Activated T-cell treated with anti-CD3 and anti-CD28 coated beads for 1 hour (primary cell): ENCODE measurements around the gene PCP4.

ENCODE experiments used
- DNase-seq: peaks from one replicate; pipeline ENCODE4 v3.0.0-alpha.2; 2020; ENCODE audit warnings: low read depth

Gene PCP4

DNA sequence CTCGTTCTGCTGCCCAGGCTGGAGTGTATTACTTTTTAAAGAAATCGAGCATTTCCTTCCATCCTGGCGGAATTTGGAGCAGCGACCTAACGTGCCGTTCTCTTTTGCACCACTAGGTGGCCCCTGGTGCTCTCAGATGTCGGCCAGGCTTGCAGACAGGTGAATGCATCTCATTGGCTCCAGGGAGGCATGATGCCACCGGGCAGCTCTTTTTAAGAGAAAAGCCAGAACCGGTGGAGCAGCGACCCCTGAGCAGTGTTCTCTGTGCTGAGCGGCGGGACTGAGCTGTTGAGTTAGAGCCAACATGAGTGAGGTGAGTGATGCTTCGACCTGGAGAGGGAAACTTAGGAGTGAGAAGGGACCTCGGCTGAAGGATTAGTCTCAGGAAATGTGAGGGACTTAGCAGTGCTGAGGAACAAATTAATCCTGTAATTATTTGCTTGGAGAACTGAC, at the start of gene PCP4:
TSS of gene PCP4 (plus strand) at position 241 of the 453 bp plus-strand sequence. CDS start at position 305, 64 bp downstream.
- DNase-seq = no peak

DNA sequence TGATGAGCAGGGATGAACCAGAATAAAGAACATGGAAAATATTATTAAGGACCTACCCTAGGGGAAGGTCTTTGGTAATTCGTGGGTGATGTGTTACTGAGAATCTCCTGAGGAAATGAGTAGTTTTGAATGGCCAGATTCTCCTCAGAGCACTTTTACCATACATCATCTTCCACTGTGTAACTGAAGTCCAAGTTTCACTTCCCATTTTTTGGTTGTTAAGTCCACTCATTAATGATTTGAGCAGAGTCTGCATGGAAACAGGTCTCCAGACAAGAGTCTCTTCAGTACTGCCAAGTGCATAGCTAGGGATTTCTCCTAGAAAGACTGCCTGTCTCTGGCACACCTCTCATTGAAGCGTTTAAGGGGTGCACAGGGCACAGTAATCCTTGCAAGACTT, 48.7 kb upstream of the PCP4 start:
- no peak for DNase-seq

DNA sequence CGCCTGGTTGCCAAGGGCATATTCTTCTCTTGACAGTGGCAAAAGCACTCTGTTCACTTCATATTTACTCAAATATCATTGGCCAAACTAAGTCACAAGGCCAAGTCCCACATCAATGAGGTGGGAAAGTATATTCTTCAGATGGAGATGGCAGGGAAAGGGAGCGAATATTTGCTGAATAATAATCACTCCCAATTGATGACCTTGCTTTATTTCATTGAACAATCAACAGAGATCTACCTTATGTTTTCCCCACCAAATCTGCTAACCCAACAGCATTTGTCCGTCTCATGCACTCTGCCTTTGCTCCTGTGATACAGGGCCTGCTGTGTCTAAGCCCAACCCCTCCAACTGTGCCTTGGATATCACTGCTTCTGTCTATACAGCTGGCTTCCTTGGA, 45.2 kb upstream of the PCP4 start:
- no peak for DNase-seq

DNA sequence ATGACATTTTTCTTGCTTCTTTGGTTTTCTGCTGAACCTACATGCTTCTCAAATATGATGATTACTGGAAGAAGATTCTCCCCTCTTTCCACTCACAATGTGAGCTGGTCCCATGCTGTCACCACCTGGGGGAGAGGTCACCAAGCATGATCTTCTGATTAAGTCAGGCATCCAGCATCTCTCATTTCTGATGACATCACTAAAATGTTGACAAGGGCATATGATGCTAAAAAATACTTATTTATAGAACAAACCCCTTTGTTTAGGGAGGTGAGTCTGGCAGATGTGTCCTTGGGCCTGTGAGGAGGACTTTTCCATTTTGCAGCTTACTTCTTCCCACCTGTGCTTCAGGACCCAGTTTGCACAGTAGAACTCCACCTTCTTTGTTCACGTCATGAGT, 42.0 kb upstream of the PCP4 start:
- DNase-seq = no peak

DNA sequence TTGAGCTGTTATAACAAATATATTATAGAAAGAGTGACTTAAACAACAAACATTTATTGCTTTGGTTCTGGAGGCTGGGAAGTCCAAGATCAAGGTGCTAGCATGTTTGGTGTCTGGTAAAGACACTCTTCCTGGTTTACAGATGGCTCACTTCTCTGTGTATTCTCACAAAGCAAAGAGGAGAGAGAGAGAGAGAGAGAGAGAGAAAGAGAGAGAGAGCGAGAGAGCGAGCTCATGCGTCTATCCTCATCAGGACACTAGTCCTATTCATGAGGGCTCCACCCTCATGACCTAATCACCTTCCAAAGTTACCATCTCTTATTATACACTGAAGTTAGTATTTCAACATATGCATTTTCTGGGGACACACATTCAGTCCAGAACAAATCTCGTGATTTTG, 32.7 kb upstream of the PCP4 start:
- DNase-seq = no peak

DNA sequence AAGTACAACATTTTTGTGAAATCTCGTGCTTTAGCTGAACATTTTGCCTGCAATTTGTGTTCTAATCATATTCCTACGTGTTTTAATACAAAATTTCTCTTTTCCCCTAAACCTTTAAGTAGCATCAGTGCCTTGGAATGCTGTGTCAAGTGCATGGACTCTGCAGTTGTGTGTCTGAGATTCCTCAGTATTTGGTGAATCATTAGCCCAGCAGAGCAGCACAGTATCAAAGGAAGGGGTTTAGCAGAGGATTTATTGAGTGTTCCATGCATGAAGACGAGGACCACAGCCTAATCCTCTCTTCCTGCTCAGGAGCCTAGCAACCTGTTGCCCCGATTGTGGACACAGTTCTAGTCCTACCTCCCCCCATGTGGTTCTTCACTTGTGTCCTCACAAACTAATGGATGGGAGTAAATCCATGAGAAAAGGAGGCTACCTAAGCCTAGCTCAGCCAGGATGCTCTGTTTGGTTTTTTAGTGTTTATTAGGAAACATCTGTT, 29.3 kb upstream of the PCP4 start:
- no peak for DNase-seq

DNA sequence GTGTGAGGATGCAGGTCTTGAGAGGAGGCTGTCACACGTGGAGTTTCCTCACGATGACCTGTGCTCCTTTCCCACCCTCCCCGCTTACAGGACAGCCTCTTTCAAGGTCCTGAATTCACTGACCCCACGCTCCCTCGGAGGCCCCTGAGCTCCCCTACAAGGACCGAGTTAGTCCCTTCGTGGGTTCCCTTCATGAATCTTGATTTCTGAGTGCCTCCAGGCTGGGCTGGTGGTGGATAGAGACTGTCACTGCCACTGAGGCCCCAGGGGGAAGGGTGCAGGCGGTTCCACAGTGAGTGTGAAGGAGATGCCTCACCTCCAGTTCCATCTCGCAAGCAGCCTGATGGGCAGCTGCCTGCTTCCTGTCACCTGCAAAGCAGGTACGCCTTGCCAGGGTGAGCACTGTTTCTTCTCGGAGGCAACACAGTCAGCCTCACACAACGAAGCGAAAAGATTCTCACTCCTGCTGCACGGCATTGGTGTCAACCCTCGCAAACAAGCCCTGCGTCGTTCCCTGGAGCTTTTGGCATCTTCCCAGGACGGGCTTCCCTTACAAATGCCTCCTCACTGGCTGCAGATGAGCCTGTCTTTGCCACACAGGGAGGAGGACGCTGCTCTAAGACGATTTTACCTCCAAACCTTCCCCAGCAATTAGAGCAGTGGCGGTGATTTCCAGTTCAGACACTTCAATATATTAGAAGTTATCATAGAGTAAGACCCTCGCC, 26.7 kb upstream of the PCP4 start:
- DNase-seq = no peak

DNA sequence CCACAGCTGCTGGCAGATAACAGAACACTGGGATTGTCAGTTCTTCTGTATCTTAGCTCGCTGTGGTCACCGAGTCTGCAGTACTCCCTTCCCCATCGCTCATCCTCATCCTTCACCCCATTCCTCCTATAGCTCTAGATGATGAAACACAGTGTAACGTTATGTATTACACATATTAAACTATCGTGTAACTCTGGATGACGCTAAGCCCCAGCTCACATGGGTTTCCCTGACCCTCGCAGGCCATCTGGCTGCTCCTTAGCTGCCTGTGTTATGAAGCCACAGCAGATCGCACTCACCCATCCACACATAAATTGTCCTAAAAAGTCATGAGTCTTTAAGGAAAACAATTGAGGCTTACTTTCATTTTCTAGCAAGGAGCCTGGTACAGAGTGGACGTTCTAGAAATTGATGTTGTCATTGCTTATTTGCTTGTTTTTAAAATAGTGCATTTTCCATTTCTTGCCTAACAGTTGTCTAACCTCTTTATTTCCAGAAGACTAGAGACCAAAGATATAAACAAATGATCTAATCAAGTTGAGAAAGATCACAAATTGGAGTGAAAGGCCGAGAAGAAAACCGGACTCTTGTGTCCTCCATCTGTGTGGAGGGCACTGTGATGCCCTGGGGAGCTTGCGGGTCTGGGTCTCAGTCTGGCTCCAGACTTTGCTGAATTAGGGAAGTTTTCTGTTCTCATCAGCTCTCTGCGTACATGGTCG, 24.3 kb upstream of the PCP4 start:
- no peak for DNase-seq

DNA sequence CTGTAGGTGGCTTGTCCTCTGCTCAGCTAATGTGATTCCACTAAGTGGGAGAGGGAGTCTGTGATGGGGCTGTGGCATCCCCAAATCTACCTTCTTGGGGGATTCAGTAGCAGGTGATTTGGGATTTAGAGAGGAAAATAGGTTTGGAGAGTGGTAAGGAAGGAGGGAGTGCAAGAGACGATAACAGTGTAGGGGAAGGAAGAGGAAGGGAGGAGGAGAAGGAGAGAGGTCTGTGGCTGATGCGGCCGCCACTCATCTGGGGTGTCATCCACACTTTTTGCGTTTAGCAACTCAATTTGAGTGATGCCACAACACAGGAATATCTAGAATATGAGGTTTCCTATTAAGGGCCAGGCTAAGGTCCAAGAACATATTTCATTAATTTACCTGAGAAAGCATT, 23.8 kb upstream of the PCP4 start:
- no peak for DNase-seq

DNA sequence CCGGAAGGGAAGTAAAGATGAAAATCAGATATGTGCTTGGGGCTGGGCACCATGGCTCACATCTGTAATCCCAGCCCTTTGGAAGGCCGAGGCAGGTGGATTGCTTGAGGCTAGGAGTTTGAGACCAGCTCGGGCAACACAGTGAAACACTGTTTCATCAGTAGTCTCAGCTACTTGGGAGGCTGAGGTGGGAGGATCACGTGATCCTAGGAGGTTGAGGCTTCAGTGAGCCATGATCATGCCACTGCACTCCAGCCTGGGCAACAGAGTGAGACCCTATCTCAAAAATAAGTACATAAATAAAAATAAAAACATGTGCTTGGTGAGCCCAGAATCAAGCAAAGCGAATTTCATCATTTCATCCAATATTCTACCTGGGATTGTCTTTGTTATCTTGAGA, 23.3 kb upstream of the PCP4 start:
- DNase-seq = no peak

DNA sequence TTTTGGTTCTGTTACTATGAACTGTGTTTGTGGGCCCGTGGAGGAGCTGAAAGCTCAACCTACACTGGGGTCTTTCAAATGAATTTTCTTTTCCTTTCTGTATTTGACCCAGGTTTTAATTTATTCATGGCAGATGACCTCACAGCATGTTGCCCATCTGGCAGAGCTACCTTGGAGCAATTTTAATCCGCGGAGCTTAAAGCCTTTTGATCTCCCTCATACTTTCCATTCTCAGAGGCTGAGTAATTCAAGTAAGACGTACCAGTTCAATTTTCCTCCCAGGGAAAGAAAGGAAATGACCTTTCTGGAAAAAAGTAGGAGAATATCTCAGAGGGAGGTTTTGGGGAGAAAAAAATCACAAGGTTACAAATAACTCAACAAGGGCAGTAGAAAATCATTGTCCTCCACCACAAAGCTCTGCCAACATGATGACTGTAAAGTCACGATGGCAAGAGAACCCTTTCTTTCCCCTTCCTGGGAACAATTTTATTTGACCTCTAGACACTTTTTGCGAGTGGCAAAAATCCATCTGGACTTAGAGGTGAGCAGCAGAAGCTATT, 21.6 kb upstream of the PCP4 start:
- no peak for DNase-seq

DNA sequence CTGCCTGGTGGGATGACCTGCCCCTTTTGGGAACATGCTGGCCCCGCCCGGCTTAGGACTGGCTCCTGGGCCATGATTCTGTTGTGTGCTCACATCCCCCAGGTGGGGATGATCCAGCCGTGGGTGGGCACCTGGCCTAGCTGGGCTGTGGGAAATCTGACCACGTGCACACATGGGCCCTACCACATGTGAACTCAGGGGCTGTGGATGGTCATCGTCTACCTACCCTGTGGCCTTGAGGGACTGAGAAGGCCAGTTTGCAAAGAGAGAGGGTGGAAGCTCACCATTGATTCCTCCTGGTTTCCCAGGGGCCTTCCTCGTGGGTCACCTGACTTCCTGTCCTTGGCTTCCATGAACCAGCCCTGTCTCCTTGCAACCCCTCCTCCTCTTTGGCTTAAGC, 19.4 kb upstream of the PCP4 start:
- DNase-seq = no peak

DNA sequence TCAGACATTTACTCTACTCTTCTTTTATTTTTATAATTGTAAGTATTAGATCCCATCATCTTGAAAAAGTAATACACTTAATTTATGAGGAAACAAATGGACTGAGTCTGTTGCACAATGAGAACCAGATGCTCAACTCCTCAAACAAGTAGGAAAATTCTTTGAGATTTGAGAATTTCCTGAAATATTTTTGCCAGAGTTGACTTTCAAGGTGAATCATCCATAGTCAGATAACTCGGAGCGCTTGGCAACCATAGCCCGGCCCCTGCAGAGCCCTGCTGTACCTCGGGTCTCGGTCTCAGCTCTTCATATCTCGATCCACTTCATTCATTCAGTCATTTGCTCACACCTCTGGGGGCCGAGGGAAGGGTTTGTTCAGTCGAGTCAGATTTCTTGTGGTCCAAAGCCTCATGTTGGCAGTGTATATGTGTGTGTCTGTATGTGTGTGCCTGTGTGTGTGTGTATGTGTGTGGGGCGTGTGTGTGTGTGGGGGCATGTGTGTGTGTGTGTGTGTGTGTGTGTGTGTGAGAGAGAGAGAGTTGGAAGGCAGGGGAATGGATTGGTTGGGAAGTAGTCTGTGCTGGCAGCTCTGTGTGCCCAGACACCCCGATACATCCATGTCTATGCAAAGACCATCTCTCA, 18.1 kb upstream of the PCP4 start:
- DNase-seq = no peak

DNA sequence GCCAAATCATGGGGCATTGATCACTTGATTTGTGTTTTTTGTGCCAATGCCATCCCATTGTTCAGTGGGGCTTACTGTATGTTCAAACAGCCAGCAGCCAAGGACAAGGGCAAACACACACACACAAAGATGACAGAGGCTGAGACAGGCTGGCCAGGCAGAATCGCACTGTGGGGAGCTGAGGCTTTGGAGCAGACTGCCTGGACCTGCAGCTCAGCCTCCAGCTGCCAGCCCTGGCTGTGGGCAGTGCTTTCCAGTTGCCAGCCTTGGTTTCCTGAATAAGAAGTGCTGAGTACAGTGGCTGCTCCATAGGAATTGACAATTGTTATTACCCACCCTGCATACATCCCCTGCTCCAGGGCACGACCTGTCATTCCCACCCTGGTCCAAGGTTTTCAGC, 16.9 kb upstream of the PCP4 start:
- DNase-seq = no peak

DNA sequence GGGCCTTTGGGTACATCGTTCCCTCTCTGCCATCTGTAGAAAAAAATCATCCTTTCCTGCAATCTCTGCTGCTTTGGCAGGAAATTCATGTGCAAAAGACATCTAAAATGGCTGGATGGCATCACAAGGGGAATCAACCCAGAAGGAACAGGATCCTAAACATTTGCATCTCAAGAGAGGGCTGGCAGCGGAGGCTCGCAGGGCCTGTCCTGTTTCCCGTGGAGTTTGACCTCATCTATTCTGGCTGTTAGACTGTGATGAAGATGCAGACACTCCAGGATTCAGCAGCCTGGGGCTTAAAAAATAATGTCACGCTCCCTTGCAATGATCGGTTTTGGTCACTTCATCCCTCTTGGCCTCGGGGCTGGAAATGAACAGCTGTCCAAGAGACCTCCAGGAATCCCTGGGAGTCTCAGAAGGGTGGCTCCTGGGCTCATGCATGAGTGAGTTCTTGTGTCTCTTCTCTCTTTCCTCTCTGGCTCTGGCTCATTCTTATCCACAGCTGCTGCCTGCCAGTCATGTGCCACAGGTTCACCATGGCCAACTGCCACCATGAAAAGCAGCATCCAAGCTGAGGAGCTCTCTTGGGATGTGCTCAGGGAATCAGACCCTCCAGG, 16.1 kb upstream of the PCP4 start:
- DNase-seq = no peak

DNA sequence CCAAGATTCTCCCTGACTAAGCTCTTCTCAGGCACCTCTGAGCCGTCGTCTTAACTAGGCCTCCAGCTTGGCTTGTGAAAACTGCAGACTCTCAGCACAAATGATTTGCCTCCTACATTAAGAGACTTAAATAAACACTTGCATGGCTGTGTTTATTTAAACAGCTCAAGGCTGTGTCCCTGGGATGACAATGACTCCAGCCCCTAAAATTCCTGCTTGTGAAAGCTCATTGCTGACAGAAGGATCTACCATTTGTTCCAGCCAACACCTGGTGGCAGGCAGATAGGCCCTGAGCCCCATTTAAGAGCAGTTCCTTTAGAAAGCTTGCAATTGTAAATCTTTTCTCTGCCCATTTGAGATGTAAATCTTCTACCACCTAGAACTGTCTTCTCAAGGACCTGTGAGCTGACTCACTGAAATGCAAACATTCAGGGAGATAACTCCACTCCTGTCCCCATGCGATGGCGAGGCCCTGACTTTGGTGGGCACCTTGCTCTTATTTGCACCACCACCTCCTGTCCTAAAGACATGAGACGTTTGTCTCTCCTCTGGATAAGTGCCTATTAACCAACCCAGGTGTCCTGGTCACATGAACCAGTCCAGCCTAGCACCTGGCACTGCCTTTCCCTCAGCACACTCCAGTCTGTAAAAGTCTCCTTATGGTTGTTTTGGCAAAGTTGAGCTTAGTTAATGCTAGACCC, 15.1 kb upstream of the PCP4 start:
- no peak for DNase-seq

DNA sequence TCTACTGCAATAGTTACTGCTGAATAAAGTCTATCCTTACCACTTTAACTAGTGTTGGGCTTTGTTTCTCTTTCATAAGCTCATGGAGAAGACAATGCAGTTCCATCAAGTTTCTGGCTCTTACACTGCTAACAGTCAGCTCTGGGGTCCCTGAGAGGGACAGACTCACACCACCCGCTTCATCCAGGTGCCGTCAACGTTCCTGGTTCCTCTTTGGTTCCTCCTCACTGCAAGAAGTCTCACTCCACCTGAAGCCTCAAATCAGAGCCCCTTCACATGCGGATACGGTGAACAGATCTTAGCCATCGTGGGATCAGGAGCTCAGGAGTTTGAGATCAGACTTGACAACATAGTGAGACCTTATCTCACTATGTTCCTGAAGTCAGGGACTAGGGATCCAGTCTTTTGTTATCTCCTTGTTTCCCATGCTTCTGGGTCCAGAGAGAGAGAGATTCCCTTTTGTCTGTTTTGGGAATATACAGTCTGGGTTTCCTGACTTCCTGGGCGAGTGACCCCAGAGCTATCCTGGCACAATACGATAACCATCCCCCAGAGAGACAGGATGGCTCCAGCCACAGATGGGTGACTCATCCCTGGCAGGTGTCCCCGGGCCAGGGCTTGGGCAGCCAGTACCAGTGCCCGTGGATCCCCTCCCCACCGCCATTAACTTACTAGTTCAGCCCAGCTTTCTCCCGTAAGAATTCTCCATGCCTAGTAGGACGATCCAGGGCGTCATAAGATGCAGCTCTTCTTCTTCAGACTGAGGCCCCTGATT, 14.3 kb upstream of the PCP4 start:
- no peak for DNase-seq

DNA sequence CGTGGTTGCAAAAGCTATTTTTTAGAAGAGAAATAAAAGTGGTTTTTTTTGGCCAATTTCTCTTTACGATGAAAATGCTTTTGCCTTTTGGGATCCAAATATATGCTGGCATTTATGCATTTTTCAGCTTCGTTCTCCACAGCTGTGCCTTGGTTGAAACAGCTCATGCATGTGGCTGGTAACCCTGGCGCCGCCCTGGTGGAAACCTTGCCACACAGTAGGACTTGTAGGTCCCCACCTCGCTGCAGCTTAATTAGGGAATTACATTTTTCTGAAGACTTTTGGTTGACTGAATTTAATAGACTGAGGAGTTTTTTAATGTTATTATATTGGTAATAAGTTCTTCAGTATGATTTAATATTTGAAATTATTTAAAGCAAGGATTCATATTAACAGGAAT, 12.7 kb upstream of the PCP4 start:
- no peak for DNase-seq

DNA sequence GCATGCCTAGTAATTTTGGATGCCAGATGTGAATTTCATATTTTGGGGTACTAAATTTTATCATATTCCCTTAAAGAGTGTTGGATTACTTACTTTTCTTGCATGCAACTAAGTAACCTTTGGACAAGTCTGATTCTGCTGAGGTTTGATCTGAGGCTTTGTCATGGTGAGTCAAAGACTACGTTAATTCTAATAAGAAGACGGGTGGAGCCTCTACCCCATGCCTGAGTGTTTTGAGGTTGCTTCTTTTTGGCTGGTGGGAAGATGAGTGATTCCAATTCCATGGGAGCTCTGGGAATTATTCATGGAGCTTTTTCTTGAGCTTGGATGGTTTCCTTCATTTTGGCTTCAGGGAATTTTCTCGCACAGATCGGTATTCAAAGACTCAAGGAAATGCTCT, 11.6 kb upstream of the PCP4 start:
- DNase-seq = no peak

DNA sequence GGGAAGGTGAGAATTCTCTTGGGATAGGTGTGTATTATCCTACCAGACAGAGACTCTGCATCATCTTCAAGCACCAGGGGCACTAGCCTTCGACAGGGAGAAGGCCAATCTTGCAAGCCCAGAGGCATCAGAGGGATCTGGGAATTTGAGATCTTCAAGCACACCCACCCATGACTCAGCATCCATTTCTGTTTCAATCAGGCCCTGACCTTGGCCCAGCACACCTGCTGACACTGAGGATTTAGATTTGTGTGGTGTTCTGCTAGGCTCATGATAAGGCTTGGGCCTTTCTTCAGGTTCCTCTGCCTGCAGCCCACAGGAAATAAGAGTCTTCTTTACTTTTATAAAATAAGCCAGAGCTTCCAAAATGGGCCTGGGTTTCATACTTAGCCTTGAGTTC, 6.6 kb upstream of the PCP4 start:
- no peak for DNase-seq

DNA sequence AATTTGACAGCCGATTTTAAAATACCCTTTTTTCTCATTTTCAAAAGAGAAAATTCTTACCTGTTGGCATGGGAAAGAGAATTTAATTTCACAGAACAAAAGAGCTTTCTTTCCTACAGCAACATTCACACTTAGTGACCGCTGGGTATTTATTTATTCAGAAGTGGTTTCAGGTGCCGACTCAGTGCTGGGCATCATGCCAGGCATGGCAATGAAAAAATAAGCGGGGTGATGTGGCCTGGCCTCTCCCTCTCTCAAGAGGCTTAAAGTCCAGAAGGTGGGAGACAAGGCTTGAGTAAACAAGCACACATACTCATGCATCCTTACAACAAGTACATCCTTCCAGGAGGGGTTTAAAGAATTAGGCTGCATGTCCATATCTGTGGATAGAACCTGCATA, 4.1 kb upstream of the PCP4 start:
- no peak for DNase-seq
